Mesendoderm (in vitro differentiated cells): ENCODE measurements around the gene HHIPL1.

ENCODE experiments used
- DNase-seq: peaks from one replicate; pipeline ENCODE4 v3.0.0; 2013
- H2AK5ac ChIP-seq: 2 replicates; pipeline ENCODE4 v1.6.1; 2013; ENCODE audit warnings: low read length, inconsistent platforms
- H2BK120ac ChIP-seq: 2 replicates; pipeline ENCODE4 v1.6.1; 2013; ENCODE audit warnings: low read depth, mild to moderate bottlenecking, low read length, moderate library complexity, mixed read lengths
- H2BK15ac ChIP-seq: replicated peaks from 2 replicates; pipeline ENCODE4 v1.6.1; 2013; ENCODE audit warnings: low read depth, mild to moderate bottlenecking, moderate library complexity
- H2BK5ac ChIP-seq: 2 replicates; pipeline ENCODE4 v1.6.1; 2013; ENCODE audit warnings: low read length, inconsistent platforms
- H3K18ac ChIP-seq: 2 replicates; pipeline ENCODE4 v1.6.1; 2013; ENCODE audit warnings: mild to moderate bottlenecking, low read length, mixed read lengths
- H3K23ac ChIP-seq: one replicate; pipeline ENCODE4 v1.6.1; 2013; ENCODE audit warnings: low read length
- H3K27ac ChIP-seq: 2 replicates; pipeline ENCODE4 v1.5.1; 2013; ENCODE audit warnings: low read depth, mild to moderate bottlenecking, inconsistent platforms, low read length, moderate library complexity
- H3K27me3 ChIP-seq: 2 replicates; pipeline ENCODE4 v1.6.1; 2013; ENCODE audit warnings: low read length, control low read depth, mild to moderate bottlenecking, inconsistent platforms; ENCODE audit not compliant: insufficient read depth, poor library complexity
- H3K36me3 ChIP-seq: 2 replicates; pipeline ENCODE4 v1.6.1; 2013; ENCODE audit warnings: low read length, inconsistent platforms; ENCODE audit not compliant: control insufficient read depth, insufficient read depth
- H3K4ac ChIP-seq: one replicate; pipeline ENCODE4 v1.6.1; 2013; ENCODE audit warnings: low read depth, mild to moderate bottlenecking, low read length, moderate library complexity
- H3K4me1 ChIP-seq: 2 replicates; pipeline ENCODE4 v1.6.1; 2013; ENCODE audit warnings: low read depth, low read length, inconsistent platforms; ENCODE audit not compliant: control insufficient read depth
- H3K4me2 ChIP-seq: 2 replicates; pipeline ENCODE4 v1.6.1; 2013; ENCODE audit warnings: low read length
- H3K4me3 ChIP-seq: 2 replicates; pipeline ENCODE4 v1.5.1; 2013; ENCODE audit warnings: mild to moderate bottlenecking, low read length
- H3K56ac ChIP-seq: one replicate; pipeline ENCODE4 v1.6.1; 2013; ENCODE audit warnings: low read length
- H3K79me1 ChIP-seq: 2 replicates; pipeline ENCODE4 v1.6.1; 2013; ENCODE audit warnings: low read length, inconsistent platforms
- H3K79me2 ChIP-seq: 2 replicates; pipeline ENCODE4 v1.6.1; 2013; ENCODE audit warnings: mild to moderate bottlenecking, low read length; ENCODE audit not compliant: control insufficient read depth, insufficient read depth
- H3K9ac ChIP-seq: 2 replicates; pipeline ENCODE4 v1.6.1; 2013; ENCODE audit warnings: low read length, inconsistent platforms
- H4K5ac ChIP-seq: one replicate; pipeline ENCODE4 v1.6.1; 2013; ENCODE audit warnings: low read length
- H4K8ac ChIP-seq: one replicate; pipeline ENCODE4 v1.6.1; 2013; ENCODE audit warnings: low read depth, mild to moderate bottlenecking, control low read depth, low read length, moderate library complexity
- WGBS: extraction: QIAGEN DNeasy Blood & Tissue Kit; methylation state at CpG from one replicate; pipeline ENCODE4 v1.1.7; 2013; ENCODE audit warnings: low lambda C conversion rate, missing lambda C conversion rate; ENCODE audit not compliant: insufficient coverage; ENCODE audit errors: extremely low coverage; 5-methylcytosine and 5-hydroxymethylcytosine counted together

HHIPL1 gene

GRCh38 chr14:99674776-99675381 lies 29.9 kb downstream of the HHIPL1 start:
- Histone ChIP-seq H3K4me3 (no peak overlapping the region), H3K27ac (no peak overlapping the region), H3K23ac (no peak overlapping the region), H3K79me1 (no peaks in the 10 kb centered on the region), H2BK15ac (no peak overlapping the region), H3K4me2 (no peak overlapping the region), H3K18ac (no peak overlapping the region), H3K27me3 (no peaks in the 10 kb centered on the region), H4K5ac (no peak overlapping the region), H2BK120ac (no peak overlapping the region), H2BK5ac (no peak overlapping the region), H3K4ac (no peak overlapping the region), H2AK5ac (no peak overlapping the region), H4K8ac (no peak overlapping the region), H3K4me1 (peaks cover 9% of the 10 kb centered on the region), H3K56ac (no peak overlapping the region), H3K9ac (no peak overlapping the region), H3K36me3 (no peaks in the 10 kb centered on the region), H3K79me2 (no peaks in the 10 kb centered on the region)
- no peak for DNase-seq
- WGBS = no CpG with 5 or more reads among the region's 60 CpGs

GRCh38 chr14:99675382-99675835 lies 30.5 kb downstream of the HHIPL1 start:
- H3K27me3 ChIP-seq = no peaks in the 10 kb centered on the region
- H3K18ac ChIP-seq = no peak overlapping the region
- peaks cover 9% of the 10 kb centered on the region for H3K4me1 ChIP-seq
- no peak overlapping the region for H2AK5ac ChIP-seq
- no peak overlapping the region for H2BK15ac ChIP-seq
- H3K36me3 ChIP-seq = no peaks in the 10 kb centered on the region
- no peak overlapping the region for H3K4me3 ChIP-seq
- H3K9ac ChIP-seq = no peak overlapping the region
- H3K79me1 ChIP-seq = no peaks in the 10 kb centered on the region
- H3K4me2 ChIP-seq = no peak overlapping the region
- H3K23ac ChIP-seq = no peak overlapping the region
- H3K4ac ChIP-seq = no peak overlapping the region
- H3K56ac ChIP-seq = no peak overlapping the region
- no peak overlapping the region for H2BK120ac ChIP-seq
- no peak overlapping the region for H3K27ac ChIP-seq
- no peak for DNase-seq
- no peak overlapping the region for H4K8ac ChIP-seq
- no peaks in the 10 kb centered on the region for H3K79me2 ChIP-seq
- no CpG with 5 or more reads among the region's 42 CpGs for WGBS
- H2BK5ac ChIP-seq = no peak overlapping the region
- H4K5ac ChIP-seq = no peak overlapping the region

GRCh38 chr14:99675951-99676350 lies 31.0 kb downstream of the HHIPL1 start:
- no peak overlapping the region for H4K8ac ChIP-seq
- H3K18ac ChIP-seq = no peak overlapping the region
- no peaks in the 10 kb centered on the region for H3K79me1 ChIP-seq
- H3K79me2 ChIP-seq = no peaks in the 10 kb centered on the region
- H2BK5ac ChIP-seq = no peak overlapping the region
- H3K4me2 ChIP-seq = no peak overlapping the region
- no peak for DNase-seq
- no peak overlapping the region for H4K5ac ChIP-seq
- no CpG with 5 or more reads among the region's 10 CpGs for WGBS
- H3K4ac ChIP-seq = no peak overlapping the region
- H3K27me3 ChIP-seq = no peaks in the 10 kb centered on the region
- H2BK15ac ChIP-seq = no peak overlapping the region
- no peak overlapping the region for H2AK5ac ChIP-seq
- H3K56ac ChIP-seq = no peak overlapping the region
- H3K9ac ChIP-seq = no peak overlapping the region
- no peak overlapping the region for H2BK120ac ChIP-seq
- no peaks in the 10 kb centered on the region for H3K36me3 ChIP-seq
- H3K4me1 ChIP-seq = peaks cover 7% of the 10 kb centered on the region
- H3K27ac ChIP-seq = no peak overlapping the region
- H3K4me3 ChIP-seq = no peak overlapping the region
- no peak overlapping the region for H3K23ac ChIP-seq

DNA sequence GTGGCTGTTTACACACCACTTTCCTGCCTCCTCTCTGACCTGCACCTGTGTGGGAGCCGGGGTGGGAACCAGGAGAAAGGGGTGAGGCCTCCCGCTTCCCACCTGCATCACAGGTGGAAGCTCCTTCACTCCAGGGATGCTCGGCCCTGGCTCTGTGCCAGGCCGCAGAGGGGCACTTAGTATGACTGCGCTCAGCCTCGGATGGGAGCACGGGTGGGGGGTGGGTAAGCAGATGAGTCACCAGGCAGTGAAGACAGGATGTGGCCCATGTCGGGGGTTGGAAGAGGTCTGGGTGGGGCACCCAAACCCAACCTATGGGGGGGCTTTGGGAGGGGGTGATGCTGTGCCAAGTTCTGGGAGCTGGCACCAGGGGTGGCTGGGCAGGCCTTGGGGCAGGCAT lies 31.7 kb downstream of the HHIPL1 start:
- Histone ChIP-seq H2BK120ac (no peak overlapping the region), H3K36me3 (no peaks in the 10 kb centered on the region), H3K27ac (no peak overlapping the region), H2BK5ac (no peak overlapping the region), H3K4me1 (no peaks in the 10 kb centered on the region), H3K4me2 (no peak overlapping the region), H3K4me3 (no peak overlapping the region), H3K9ac (no peak overlapping the region), H3K27me3 (no peaks in the 10 kb centered on the region), H2BK15ac (no peak overlapping the region), H3K23ac (no peak overlapping the region), H2AK5ac (no peak overlapping the region), H4K8ac (no peak overlapping the region), H4K5ac (no peak overlapping the region), H3K18ac (no peak overlapping the region), H3K79me2 (no peaks in the 10 kb centered on the region), H3K56ac (no peak overlapping the region), H3K4ac (no peak overlapping the region), H3K79me1 (no peaks in the 10 kb centered on the region)
- no CpG with 5 or more reads among the region's 8 CpGs for WGBS
- no peak for DNase-seq

DNA sequence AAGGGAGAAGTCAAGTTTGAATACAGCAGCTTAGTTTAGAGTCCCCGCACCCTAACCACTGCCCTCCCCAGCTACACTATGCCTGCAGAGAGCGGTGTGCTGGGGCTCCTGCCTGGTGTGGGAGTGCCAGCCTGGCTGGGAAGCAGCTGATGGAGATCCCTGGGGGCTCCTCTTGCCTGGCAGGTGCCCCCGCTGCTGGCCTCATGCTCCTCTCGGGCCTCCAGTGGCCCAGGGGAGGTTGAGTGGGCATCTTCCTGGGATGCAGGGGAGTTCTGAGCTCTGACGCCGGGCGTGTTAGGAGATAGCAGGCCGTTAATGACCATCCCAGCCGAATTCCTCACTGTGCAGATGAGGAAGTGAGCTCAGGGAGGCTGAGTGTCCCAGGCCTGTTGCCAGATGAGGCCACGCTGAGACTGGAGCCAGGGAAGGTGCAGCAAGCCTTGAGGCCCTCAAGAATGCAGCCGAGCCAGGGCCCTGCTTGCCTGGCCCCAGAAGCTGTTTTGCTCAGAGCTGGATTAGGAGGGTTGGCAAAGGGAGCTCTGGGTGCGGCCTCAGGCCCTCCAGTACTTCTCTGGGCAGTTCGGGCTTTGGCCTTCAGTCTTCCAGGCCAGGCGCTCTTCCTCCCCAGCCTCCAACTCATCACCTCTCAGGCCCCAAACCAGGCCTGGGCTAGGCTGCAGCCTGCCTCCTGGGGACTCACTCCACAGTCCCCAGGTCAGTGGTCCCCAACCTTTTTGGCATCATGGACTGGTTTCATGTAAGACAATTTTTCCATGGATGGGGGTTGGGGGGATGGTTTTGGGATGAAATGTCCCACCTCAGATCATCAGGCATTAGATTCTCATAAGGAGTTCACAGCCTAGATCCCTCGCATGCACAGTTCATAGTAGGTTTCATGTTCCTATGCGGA lies 32.6 kb downstream of the HHIPL1 start:
- Histone ChIP-seq H3K27ac (no peak overlapping the region), H3K23ac (no peak overlapping the region), H3K4me1 (no peaks in the 10 kb centered on the region)

More for the DNA sequence above, 32.6 kb downstream of the HHIPL1 start:
- no peak for DNase-seq
- Histone ChIP-seq H2BK15ac (no peak overlapping the region), H3K79me2 (no peaks in the 10 kb centered on the region), H3K4ac (no peak overlapping the region), H4K5ac (no peak overlapping the region), H3K4me2 (no peak overlapping the region), H2BK120ac (no peak overlapping the region), H2BK5ac (no peak overlapping the region), H3K9ac (no peak overlapping the region), H3K36me3 (no peaks in the 10 kb centered on the region), H3K27me3 (no peaks in the 10 kb centered on the region), H2AK5ac (no peak overlapping the region), H3K18ac (no peak overlapping the region), H3K56ac (no peak overlapping the region), H4K8ac (no peak overlapping the region), H3K79me1 (no peaks in the 10 kb centered on the region), H3K4me3 (no peak overlapping the region)
- WGBS = no CpG with 5 or more reads among the region's 16 CpGs
